ENCODE results near the gene YWHAQ. TPM values are rescaled to one million over a fixed set of nuclear protein-coding genes. Genes with fewer than 3 reads are reported as not detected.
A peak's percentile ranks its signal among the peaks of the same experiment; 100 is the strongest.
"Not testable (repeated sequence)": the region's sequence is repeated elsewhere in the genome, so short reads cannot be mapped to it uniquely, and the experiment has no call there.

The YWHAQ gene
- total RNA-seq, 1 experiment from 2014 or later, result 391 TPM

DNA sequence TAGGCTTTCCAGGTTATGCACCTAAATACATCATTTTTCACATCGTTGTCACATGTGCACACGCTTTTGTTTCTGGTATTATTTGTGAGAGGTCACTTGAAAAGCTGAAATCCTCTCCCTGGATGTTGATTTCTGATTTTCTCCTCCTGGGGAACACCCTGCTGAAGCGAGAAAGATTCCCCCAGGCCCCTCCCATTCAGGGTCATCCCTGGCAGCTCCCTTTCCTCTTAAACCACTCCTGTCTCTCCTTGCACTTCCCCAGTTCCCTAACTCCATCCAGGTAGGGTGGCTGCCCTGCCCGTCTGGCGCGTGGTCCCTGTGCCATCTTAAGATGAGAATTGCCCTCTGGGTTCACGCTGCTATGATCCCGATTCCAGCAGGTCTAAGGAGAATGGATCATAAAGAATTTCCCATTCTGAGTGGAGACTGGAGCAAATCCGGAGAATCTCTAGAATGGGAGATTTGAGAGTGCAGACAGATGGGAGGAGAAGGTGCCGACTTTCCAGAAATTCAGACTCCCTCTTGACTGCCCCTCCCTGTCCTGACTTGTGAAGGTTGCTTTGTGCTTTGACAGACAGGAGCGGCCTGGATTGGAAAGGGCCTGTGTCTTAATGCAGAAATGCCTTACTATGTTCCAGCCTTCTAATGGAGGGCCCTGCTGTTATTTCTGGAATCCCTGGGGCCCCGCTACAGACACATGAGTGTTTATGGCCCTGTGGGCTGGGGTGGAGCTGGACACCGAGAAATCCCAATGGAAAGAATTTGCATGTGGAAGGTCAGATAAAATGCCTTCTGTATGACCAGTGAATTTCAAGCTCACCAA is 1.3 kb upstream of the YWHAQ start:
- DNase-seq (ENCODE audit: low spot score), result no peak

- no peak for DNase-seq (ENCODE audit: low spot score)
These were observed 689 bp upstream of the YWHAQ start for GRCh38 chr2:9631553-9631819.

- no peak for DNase-seq (ENCODE audit: low spot score)
These were observed 571 bp downstream of the YWHAQ start for GRCh38 chr2:9630117-9630735.

DNA sequence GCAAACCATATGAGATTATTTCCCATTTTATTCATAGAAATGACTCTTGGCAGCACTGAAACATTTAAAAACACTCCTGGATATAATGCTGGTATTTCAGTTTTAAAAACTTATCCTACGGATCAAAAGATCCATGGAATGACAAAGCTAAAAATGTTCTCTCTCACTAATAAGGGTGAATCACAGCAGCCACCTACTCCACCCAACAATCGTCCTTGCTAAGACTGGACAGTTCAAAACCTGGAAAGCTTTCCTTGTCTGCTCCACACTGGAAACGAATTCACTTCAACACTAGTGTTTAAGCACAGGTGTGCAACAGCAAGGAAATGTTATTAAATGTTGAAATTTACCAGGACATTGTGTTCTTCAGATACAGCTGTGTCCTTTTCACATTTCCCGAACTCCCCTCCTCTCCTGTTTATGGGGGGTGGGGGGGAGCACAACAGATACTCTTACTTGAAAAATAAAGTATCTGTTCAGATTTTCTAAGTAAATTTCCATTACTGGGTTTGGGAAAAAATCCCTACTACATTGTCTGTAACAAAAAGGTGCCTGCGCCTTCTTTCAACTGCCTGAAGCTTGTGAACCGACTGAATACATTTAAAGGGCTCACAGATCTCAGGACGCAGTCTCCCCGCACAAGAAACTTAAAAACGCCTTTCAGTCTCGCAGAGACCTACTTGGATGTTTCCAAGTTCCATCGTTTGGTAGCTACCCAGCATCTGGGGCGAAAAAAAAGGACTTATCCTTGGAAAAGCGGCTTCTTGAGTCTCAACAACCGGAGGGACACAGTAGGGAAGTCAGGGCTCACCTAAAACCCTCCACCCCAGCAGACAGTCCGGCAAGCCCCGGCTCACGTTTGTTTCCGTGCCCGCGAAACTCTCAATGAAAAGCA is 1.3 kb downstream of the YWHAQ start:
- DNase-seq (ENCODE audit: low spot score), result no peak

GRCh38 chr2:9627310-9627709 is 3.5 kb downstream of the YWHAQ start:
- DNase-seq (ENCODE audit: low spot score), result no peak

DNA sequence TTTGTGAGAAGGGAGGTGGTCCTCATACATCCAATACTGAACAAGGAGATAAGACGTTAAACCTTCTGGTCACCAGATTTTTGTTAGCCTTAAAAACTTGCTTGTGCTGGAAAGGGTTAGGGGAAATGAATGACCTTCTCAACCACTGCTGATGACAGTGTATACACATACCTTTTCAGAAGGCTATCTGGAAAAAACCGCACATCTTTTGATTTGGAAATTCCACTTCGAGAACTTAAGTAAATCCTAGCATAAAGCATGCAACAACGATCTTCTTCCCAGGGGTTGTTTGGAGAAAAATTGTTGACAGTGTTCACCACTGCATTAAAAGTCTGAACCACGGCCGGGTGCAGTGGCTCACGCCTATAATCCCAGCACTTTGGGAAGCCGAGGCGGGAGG is 7.6 kb downstream of the YWHAQ start:
- DNase-seq (ENCODE audit: low spot score), result no peak

- not testable (repeated sequence) for DNase-seq (ENCODE audit: low spot score)
These were observed 9.1 kb downstream of the YWHAQ start for GRCh38 chr2:9621655-9622054.

GRCh38 chr2:9618410-9618809 is 12.4 kb downstream of the YWHAQ start:
- no peak for DNase-seq (ENCODE audit: low spot score)

DNA sequence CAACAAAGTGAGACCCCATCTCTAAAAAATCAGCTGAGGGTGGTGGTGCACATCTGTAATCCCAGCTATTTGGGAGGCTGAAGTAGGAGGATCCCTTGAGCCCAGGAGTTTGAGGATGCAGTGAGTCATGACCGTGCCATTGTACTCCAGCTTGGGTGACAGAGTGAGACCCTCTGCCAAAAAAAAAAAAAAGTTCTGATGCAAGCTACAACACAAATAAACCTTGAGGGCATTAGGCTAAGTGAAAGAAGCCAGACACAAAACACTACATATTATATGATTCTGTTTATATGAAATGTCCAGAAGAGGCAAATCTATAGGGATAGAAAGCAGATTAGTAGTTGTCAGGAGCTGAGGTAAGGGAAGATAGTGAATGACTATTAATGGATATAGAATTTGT is 13.0 kb downstream of the YWHAQ start:
- DNase-seq (ENCODE audit: low spot score), result no peak

DNA sequence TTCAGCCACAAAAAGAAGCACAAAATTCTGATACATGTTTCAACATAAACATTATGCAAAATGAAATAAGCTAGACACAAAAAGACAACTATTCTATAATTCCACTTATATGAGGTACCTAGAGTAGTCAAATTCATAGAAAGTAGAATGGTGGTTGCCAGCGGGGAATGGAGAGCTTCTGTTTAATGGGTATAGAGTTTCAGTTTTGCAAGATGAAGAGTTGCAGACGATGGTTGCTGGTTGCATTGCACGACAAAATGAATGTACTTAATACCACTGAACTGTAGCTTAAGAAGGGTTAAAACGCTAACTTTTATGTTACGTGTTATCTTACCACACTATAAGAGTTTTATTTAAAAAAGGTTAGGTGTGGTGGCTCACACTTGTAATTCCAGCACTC is 13.5 kb downstream of the YWHAQ start:
- no peak for DNase-seq (ENCODE audit: low spot score)

- DNase-seq (ENCODE audit: low spot score), result no peak
These were observed 16.2 kb downstream of the YWHAQ start for GRCh38 chr2:9614562-9614961.

DNA sequence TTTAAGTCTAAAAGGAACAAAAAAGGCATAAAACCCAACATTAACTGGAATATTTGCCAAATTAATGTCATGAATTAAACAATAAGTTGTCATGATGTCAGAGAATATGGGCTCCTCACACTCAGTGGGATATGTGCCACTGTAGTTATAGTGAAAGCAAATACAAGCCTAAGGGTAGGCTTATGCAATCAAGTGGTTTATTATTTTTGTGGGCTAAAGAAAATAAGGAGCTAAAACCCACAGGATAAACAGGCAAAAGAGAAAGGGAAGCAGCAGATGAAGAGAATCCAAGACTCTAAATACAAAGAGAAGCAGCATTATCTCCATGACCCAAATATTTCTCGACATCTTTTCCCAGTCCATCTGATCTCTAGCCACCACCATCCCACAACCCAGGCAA is 17.5 kb downstream of the YWHAQ start:
- peak; percentile 67 for DNase-seq (ENCODE audit: low spot score)

GRCh38 chr2:9611549-9611912 is 19.3 kb downstream of the YWHAQ start:
- not testable (repeated sequence) for DNase-seq (ENCODE audit: low spot score)

DNA sequence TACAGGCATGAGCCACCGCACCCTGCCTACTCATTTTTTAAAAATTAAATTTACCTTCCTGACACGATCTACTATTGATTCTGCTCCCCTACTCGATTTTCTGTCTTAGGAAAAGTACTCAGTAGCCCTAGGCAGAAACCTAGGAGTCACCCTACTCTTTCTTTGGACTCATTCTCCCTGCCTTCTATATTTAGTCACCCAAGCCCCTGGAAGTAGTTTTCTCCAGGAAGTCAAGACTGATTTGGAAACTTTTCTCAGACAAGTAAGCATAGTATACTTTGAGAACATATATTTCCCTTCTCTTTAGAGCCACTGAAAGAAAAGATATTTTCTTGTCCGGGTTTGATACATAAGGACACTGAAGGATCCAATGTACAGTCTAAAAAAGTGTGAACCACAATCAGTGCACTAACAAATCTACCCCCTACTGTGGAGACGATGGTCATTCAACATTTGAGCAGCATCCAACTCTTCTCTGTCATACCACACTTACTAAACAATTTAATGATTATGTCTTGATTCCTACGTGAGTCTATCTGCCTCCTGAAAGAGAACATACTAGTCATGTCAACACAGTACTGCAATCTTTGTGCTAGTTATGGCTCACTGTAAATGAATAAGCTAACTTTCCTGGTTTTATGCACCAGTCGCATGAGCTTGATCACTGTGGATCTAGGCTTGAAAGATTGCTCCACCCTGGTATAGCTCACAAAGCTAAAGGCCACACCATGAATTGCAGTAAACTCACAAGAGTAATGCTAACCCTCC is 19.8 kb downstream of the YWHAQ start:
- DNase-seq (ENCODE audit: low spot score), result no peak

GRCh38 chr2:9608491-9608890 is 22.3 kb downstream of the YWHAQ start:
- not testable (repeated sequence) for DNase-seq (ENCODE audit: low spot score)

- DNase-seq (ENCODE audit: low spot score), result no peak
These were observed 28.4 kb downstream of the YWHAQ start for GRCh38 chr2:9602412-9602811.

GRCh38 chr2:9601397-9601796 is 29.4 kb downstream of the YWHAQ start:
- DNase-seq (ENCODE audit: low spot score), result no peak

GRCh38 chr2:9599430-9599829 is 31.4 kb downstream of the YWHAQ start:
- DNase-seq (ENCODE audit: low spot score), result no peak

DNA sequence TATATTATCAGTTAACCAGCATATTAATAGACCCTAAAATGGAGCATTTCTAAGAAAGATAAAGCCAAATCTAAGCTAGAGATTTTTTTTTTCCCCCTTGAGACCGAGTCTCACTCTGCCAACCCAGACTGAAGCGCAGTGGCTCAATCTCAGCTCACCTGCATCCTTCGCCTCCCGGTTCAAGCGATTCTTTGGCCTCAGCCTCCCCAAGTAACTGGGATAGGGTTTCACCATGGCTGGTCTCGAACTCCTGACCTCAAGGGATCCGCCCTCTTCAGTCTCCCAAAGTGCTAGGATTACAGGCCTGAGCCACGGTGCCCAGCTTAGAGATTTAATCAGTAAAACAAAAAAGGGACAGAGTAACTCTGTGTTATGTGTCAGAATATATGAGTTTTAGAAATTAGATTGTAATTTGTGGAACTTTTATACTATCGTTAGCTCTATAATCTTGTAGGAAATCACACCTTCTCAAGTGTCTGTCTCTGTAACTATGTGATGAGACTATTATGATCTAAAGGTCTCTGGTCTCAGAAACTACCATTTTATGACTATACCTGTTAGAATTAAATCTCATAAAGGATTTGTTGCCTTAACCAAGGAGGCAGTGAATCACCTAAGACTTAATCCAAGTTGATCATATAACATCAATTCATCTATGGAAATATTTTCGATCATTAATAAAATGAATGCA is 34.0 kb downstream of the YWHAQ start:
- no peak for DNase-seq (ENCODE audit: low spot score)

- DNase-seq (ENCODE audit: low spot score), result no peak
These were observed 35.1 kb downstream of the YWHAQ start for GRCh38 chr2:9595746-9596145.

DNA sequence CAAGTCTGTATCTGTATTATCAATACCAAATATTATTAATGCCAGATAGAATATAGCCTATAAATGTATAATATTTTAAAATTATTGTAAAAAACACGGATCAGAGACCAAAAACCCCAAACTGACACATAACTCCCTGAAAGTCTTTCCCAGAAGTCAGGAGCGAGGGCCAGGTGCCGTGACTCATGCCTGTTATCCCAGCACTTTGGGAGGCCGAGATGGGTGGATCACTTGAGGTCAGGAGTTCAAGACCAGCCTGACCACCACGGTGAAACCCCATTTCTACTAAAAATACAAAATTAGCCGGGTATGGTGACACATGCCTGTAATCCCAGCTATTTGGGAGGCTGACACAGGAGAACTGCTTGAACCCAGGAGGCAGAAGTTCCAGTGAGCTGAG is 35.5 kb downstream of the YWHAQ start:
- not testable (repeated sequence) for DNase-seq (ENCODE audit: low spot score)
